GM21360 (cell line): ENCODE measurements around the gene GABRA6.

Source experiments
- ATAC-seq: cut with Tn5 transposase; IDR thresholded peaks from one replicate; pipeline ENCODE4 v1.9.1; 2021; ENCODE audit warnings: mild to moderate bottlenecking, moderate library complexity; ENCODE audit not compliant: unreplicated experiment

The GABRA6 gene

DNA sequence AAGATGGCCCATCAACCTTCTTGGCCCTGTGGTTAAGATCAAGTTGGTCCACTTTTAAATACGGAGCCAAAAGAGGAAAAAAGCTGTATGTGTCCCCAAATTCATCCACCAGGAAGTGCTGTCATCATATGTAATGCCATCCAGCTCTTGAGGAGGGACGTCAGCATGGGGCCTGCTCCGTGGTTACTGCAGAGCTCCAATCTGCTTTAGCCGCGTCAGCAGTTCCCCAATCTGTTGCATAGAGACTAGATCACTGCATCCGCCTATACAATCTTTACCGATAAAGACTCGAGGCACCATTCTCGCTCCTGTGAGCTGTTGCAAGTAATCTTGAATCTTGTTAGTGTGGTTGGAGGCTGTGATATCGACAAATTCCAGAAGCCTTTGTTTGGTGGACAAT lies 65.7 kb downstream of the GABRA6 start:
- no peak for ATAC-seq
